Astrocyte of the cerebellum (primary cell): ENCODE results near the gene ATXN1.

Experiments used
- DNase-seq: peaks from one replicate; pipeline ENCODE4 v3.0.0-alpha.2; 2011; ENCODE audit warnings: low read depth
- H3K4me3 ChIP-seq: 2 replicates; pipeline ENCODE4 v1.5.1; 2011; ENCODE audit warnings: mild to moderate bottlenecking, low read depth, low read length, moderate library complexity
- CTCF ChIP-seq: IDR thresholded peaks from 2 replicates; pipeline ENCODE4 v1.5.1; 2012; ENCODE audit warnings: low read length, low read depth, moderate library complexity, mild to moderate bottlenecking; ENCODE audit errors: missing control alignments
- in situ Hi-C: cut with HindIII; loops from 2 replicates; pipeline ENCODE4 v1.10.0; 2017; ENCODE audit warnings: low sequenced_read_pairs

Gene ATXN1

DNA sequence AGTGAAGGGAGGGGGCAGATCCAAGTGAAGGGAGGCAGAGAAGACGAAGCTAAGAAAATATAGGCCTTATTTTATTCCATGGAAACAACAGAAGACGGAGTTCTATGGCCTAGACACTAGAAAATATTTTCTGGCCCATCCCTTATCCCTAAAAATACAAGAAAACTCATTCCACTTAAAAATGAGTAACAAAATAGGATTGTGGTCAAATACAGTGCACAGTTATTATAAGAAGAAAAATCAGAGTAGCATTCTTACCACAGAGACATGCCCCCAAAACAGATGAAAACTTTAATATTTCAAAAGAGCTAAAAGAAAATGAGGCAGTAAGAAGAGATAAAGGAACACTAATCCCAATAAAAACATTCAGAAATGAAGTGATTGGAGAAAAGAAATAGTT lies 320.0 kb downstream of the ATXN1 start:
- no peak overlapping the region for H3K4me3 ChIP-seq
- TF ChIP-seq CTCF = no peak
- DNase-seq = no peak
- in situ Hi-C loops = no loop called here

DNA sequence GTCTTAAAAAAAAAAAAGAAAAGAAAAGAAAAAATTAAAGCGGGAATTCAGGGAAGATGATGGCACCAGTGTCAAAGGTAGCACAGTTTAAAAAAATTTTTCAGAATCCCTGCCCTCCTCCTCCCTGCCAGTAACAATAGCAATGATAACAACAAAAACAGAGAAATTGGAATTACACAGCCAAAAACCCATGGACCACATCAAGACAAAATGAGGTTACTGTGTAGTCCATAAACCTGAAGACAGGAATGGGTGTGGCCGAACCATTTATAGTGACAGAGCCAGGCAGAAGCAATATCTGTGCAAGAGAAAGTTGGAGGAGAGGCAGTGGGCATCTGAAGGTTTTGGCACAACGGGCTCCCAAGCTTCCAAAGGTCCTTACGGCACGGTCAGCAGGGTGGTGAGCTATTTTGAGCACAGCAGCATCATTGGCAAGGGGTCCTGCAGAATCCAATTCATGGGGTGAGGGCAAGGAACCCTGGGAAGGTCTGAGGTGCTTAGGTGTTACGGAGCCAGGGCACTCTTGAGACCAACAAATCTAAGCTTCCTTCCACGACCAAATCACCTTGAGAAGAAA lies 320.5 kb downstream of the ATXN1 start:
- H3K4me3 ChIP-seq = no peak overlapping the region
- TF ChIP-seq CTCF = no peak
- in situ Hi-C loops = no loop called here
- DNase-seq = no peak

DNA sequence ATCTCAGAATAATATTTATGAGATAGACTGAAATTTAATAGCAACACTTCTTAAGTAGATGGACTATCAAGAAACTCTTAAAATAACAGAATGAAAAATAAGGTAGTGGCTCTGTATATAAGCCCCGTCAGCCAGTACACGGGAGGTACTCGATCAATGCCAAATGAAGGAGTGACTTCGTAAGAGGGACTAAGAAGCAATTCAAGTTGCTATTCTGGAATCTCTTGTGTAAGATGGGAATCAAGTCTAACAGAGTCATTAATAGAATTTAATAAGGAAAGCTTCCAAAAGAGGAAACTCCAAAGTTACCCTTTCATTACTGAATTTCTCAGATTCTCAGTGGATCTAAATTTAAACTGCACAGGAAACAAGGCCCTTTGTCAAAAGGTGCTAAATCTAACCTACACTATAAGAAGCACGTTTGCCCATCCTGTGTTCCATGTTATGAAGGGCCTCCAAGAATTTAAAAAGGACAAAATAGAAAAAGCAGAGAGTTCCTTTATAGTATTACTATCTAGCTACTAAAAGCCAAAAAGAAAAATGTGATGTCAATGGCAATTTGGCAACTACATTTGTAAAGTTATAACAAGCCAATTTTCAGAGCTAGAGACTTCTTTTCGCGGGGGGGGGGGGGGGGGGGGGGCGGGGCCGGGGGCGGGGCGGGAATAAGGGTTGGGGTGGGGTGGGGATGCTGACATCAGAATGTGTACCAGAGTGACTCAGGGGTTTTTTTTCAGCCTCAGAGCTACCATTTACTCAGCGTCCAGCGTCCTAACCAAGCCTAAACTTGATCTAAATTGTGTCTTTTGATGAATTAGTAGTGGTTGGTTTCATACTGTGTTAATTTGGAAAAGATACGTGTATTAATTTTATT lies 322.3 kb downstream of the ATXN1 start:
- no peak for DNase-seq
- H3K4me3 ChIP-seq = no peak overlapping the region
- TF ChIP-seq CTCF = no peak
- in situ Hi-C loops = no loop called here

DNA sequence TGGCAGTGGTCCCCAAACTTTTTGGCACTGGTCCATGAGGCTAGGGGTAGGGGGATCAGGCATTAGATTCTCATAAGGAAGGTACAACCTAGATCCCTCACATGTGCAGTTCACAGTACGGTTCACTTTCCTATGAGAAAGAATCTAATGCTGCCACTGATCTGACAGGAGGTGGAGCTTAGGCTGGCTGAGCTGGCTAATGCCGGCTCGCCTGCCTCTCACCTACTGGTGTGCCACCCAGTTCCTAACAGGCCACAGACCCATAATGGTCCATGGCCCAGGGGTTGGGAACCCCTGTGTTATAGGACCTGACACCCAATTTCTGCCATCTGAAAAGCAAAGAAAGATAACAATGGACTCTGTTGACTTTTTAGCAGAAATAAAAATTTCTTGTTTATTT lies 323.3 kb downstream of the ATXN1 start:
- no peak for DNase-seq
- TF ChIP-seq CTCF = no peak
- in situ Hi-C loops = no loop called here
- no peak overlapping the region for H3K4me3 ChIP-seq

DNA sequence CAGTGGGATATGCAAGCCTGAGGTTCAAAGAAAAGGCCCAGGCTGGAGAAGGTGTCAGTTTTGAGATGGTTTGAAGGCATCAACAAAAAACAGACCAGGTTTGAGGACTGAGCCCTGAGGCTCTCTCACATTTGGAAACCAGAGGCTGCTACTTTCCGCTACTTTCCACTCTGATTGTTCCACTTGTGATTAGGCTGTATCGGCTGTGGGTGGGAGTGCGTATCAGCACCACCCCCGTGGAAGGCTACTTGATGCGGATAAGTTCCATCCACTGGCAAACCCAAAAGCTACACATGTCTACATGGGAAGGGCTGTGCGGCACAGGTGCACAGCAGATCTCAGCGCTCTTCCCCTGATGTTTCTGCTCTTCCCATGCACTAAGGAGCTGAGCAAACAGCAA lies 324.2 kb downstream of the ATXN1 start:
- TF ChIP-seq CTCF = no peak
- DNase-seq = no peak
- H3K4me3 ChIP-seq = no peak overlapping the region
- in situ Hi-C loops = no loop called here

DNA sequence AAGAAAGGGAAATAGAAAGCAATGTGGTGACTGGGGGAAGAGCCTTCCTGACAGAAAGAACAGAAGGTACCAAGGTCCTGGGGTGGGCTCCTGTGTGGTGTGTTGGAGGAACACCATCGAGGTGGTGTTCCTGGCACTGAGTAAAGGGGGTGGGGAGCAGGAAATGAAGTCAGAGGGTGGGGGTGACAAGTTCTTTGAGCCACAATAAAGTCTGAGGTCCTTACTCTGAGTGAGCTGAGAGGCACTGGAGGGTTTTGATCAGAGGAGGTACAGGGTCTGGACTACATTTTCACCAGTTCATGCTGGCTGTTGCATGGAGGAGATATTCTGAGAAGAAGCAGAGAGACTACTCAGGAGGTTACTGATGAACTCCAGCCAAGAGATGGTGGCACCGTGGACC lies 324.7 kb downstream of the ATXN1 start:
- no peak for TF ChIP-seq CTCF
- no peak for DNase-seq
- H3K4me3 ChIP-seq = no peak overlapping the region
- in situ Hi-C loops = no loop called here
